Activated CD8-positive, alpha-beta memory T cell treated with anti-CD3 and anti-CD28 coated beads for 1 hour (primary cell): Measurements from ENCODE around the gene NOX4.

Source experiments
- DNase-seq, 2 donors: peaks; one replicate each; pipeline ENCODE4 v3.0.0-alpha.2; 2020; ENCODE audit warnings: low read depth in 1 of 2; ENCODE audit errors: extremely low read depth in 1 of 2

NOX4 gene

DNA sequence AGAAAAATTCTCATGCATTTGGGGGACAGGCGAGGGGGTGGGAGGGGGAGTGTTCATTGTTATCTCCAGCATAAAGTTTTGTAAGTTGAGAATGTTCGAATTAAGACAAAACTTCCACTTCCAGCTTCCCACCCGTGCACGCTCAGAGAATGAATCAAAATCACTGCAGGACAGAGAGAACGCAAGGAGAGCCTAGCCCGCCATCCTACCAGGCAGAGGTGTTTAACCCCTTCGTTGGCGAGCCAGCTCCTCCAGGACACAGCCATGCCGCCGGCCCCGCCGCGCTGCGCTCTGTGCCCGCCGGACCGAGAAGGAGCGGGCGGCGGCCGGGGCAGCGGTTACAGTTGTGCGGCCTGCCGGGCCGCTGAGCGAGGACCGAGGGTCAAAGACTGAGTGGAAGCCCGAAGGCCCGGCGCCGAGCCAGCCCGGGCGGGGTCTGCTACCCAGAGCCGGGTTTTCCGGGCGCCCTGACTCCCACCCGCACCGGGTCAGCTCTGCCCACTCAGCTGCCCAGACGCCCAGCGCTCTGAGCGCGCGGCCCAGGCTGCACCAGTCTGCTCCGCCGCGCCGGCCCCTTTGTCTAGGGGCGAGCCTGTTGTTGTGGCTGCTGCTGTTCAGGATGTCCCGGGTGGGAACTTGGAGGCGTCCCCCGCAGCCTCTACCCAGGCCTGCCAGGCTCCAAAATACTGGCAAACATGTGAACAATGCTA is at the start of gene NOX4:
Gene NOX4 (minus strand): TSS at position 395 of the 710 bp plus-strand sequence. CDS start 129 bp downstream, at position 266.
- DNase-seq: no peak

DNA sequence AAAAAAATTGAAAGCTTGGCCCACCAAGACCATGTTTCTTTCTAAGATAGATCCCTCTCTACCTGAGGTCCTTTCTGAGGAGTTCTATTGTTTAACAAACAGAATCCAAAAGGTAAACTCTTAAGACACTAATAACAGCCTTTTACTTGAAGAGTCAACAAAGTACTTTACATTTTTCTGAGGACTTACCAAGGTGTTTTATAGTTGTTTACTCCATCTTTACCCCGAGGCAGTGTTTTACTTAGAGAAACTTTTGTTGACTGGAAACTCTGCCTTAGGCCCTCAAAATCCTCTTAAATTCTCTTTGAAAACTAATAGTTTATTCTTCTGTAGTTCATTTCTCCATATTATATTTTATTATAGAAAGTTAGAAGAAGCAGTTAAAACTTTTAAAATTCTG is 49.7 kb upstream of the NOX4 start:
- no peak for DNase-seq

DNA sequence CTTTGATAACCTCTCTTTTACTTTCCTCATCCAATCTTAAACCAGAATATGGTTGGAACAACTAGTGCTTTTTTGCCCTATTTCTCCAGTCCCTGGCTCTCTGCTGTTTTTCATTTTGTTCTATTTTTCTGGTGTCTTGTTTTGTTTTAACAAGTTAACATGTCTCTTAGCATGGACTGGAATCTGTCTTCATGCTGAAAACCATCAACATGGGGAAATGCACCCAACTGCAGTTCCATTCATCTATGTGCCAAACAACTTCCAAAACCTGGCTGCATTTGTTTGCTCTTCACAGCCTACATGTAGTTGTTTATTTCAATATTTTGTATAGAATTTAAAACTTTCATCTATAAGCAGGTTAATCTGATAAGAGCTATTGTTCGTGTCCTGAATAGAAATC is 46.8 kb upstream of the NOX4 start:
- no peak for DNase-seq

DNA sequence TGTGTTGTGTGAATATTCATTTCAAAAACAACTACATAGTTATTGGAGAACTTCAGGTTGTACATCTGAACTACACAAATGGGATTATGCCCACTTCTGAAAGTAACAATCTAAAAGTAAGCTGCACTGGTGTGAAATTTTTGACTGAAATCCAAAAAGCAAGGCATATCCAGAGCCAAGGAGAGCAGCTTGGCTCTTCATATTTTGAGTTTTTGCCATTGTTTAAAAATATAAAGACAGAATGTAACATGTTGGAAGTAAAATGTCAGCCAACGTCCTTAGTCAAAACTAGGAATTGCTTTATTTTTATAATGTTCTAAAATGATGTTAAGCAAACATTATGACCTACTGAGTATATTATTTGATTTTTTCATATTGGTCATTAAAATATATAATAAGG is 45.8 kb upstream of the NOX4 start:
- no peak for DNase-seq

- DNase-seq: no peak
These were observed 44.0 kb upstream of the NOX4 start for GRCh38 chr11:89535221-89535620.

GRCh38 chr11:89529626-89530380 is 38.6 kb upstream of the NOX4 start:
- DNase-seq: no peak

GRCh38 chr11:89521792-89522191 is 30.6 kb upstream of the NOX4 start:
- no peak for DNase-seq

- DNase-seq: no peak
These were observed 30.1 kb upstream of the NOX4 start for GRCh38 chr11:89521294-89521693.

- no peak for DNase-seq
These were observed 25.3 kb upstream of the NOX4 start for GRCh38 chr11:89516496-89516895.

DNA sequence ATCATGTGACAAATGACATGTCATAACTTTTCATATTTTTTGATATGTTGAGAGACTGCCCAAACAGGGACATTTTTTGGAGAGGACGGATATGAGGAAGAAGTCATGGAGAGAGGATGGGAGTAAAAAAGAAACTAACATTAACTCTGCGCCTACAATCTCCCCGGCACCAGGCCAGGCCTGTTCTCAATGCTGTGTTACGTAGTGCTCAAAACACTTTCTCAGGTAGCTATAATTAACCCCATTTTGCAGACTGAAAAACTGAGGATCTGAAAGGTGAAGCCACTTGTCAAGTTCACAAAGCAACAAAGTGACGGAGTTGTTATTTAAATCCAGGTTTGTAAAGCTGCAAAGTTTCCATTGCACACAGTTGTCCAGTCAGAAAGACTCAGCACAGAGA is 17.4 kb upstream of the NOX4 start:
- no peak for DNase-seq

DNA sequence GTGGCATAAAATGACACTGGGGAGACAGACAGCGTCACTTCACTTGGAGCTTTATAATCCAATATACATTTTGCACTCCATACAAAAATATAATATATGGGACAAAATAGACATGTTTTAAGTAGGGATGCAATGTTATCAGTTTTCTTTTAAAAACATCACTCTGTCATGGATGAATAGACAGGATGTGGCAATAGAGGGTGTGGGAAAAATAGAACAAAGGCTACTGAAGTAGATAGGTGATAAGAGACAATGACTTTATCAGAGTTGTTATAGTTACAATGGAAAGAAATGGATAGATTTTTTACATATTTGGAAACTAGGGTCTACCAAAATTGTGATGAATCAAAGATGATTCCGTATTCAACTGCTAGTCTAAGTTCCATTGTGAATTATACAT is 13.1 kb upstream of the NOX4 start:
- no peak for DNase-seq

DNA sequence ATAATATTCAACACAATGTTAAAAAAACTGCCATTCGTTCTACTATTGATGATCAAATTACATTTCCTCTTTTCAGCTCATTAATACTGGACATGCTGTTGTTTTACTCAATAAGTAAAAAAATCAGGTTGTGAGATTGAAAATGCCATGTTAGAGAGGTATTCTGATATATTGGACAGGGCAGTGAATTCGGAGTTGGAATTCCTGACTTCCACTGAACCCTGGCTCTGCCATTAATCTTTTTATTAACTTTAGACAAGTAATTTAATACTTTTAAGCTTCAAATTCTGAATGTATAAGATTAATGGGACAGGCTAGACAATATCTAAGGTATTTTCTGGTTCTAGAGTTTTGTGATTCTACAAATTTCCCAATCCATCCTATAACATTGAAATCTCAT is 12.2 kb upstream of the NOX4 start:
- no peak for DNase-seq

- DNase-seq: no peak
These were observed 11.1 kb upstream of the NOX4 start for GRCh38 chr11:89502301-89502700.

DNA sequence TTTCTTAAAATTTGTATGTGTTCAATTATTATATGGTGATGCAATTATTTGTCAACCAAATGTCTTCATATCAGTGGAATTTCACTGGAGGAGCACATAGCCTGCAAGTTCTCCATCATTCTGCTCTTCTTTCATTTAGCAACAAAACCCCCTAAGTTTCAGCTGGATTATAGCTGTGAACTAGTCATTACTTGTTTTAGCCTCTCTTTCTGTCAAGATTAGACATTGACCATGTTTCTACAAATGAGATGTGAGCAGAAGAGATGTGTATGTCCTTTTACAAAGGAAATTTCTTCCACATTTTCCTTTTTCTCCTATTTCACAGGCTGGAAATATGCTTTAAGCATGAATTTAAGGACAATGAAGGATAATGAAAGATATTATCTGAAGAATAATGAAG is 9.2 kb upstream of the NOX4 start:
- no peak for DNase-seq

DNA sequence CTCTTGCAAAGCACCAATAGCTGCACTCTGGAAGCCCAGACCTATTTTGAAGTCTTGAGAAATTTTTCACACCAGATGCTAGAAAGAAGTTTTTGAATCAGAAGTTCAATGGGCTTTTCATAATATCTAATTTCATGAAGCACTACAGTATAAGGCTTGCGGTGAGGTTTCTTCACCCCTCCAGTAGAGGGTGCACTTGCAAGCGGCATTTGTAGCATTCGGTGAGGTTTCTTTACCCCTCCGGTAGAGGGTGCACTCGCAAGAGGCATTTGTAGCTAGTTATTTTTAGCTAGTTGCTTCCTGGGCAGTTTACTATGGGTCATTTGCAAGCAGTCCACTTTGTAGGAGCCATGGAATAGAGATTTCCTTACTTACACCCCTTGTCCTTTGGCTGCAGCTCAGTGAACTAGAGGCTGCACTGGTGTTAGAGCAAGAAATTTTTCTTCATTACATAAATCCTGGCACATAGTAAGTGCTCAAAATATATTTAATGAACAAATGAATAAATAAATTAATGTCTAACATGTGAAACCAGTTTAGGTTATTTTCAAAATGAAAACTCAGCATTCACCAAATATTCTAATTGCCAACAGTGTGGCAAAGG is 7.8 kb upstream of the NOX4 start:
- no peak for DNase-seq

DNA sequence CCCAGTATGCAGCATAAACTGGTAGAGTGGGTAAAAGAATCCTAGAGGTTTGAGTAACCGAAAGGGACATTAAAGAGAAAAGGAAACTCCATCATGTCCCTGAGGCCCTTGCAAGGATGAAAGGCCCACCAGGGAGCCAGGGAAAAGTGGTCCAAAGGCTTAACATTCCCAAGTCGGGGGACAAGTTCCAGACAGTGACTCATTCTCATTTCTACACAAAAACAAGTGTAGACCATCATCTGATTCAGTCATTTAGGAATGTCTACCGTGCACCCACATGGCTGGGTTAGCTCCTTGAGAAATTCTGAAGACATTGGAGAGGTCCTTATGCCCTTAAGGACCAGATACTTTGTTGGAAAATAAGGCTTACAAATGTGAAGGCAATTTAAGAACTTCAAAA is 4.8 kb upstream of the NOX4 start:
- no peak for DNase-seq

GRCh38 chr11:89493431-89493830 is 2.3 kb upstream of the NOX4 start:
- DNase-seq: no peak

- DNase-seq: no peak
These were observed 584 bp downstream of the NOX4 start for GRCh38 chr11:89490602-89490980.

DNA sequence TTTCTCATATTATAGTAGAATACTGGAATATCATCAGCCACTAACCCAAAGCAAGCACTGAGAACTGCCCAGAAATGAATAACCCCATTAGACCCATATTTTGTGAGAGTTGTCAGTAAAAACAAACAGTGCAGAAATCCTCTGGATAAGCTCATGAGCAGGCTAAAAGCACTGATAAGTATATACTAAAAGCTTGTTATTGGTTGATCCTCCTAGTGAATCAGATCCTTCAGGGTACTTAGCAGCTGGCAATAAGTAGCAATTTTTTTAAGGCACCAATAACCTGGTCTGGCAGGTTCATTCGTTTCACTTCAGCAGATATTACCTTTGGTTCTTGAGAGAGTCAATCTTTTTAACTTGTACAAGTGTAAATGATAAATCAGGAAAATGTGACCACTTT is 1.2 kb downstream of the NOX4 start:
- DNase-seq: no peak

DNA sequence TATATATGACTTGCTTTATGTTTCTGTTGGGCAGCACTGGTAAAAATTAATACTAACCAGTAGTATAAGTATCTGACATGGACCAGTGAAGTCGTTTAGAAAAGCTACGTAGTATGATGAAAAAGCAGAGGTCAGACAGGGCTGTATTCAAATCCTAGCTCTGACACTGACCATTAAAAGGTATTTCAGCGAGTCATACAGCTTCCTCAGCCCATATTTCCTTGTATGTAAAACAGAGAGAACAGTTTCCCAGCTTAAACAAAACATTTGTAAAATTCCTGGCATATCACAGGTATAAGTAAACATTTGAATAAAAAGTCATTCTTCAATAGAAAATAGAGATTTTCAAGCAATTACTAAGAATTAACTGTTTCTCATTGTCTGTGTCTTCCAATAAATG is 4.2 kb downstream of the NOX4 start:
- DNase-seq: no peak

DNA sequence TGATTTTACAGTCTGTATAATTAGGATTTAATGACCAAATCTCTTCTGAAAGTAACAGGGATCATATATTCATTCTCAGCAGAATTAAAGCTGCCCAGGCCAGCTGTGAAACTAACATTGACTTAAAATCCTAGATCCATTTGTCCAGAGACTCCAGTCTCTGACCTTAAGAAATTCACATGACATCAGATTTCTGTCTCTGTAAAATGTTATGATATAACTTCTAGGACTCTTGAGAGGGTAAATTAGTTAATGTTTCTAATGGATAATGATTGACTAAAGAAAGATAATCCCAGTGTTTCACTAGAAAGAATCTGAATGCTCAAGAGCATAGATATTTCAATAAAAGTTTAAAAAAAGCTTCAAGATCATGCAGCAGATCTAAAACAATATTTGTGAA is 6.3 kb downstream of the NOX4 start:
- DNase-seq: no peak

DNA sequence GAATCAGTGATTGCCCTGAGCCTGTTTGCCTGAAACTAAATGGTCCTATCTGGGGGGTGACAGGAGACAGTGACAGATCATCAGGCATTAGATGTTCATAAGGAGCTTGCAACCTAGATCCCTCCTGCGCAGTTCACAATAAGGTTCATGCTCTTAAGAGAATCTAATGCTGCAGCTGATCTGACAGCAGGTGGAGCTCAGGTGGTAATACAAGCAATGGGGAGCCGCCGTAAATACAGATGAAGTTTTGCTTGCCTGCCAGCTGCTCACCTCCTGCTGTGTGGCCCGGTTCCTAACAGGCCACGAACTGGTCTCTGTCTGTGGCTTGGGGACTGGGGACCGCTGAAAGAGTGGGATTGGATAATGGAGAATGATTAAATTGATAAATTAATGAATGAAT is 14.0 kb downstream of the NOX4 start:
- no peak for DNase-seq
